Neural progenitor cell (in vitro differentiated cells): Measurements from ENCODE around the gene PCDHGB6. TPM values are rescaled to one million over a fixed set of nuclear protein-coding genes. Genes with fewer than 3 reads are reported as not detected.

Experiments
- DNase-seq: peaks from one replicate; pipeline ENCODE4 v3.0.0-alpha.2; 2016; ENCODE audit warnings: low spot score
- H2AFZ ChIP-seq: fragments of 200-600 bp; sonication (generic); replicated peaks from 2 replicates; pipeline ENCODE4 v1.6.1; 2016; ENCODE audit warnings: antibody characterized with exemption
- H3F3A ChIP-seq: fragments of 200-600 bp; sonication (generic); 2 replicates; pipeline ENCODE4 v1.6.1; 2016; ENCODE audit warnings: antibody characterized with exemption, low read depth
- H3K27ac ChIP-seq: fragments of 200-600 bp; sonication (generic); 2 replicates; pipeline ENCODE4 v1.5.1; 2016; ENCODE audit warnings: mild to moderate bottlenecking
- H3K27me3 ChIP-seq: fragments of 200-600 bp; sonication (generic); 2 replicates; pipeline ENCODE4 v1.6.1; 2016; ENCODE audit warnings: mild to moderate bottlenecking, moderate library complexity
- H3K36me3 ChIP-seq: fragments of 200-600 bp; sonication (generic); 2 replicates; pipeline ENCODE4 v1.5.1; 2016
- H3K4me1 ChIP-seq: fragments of 200-600 bp; sonication (generic); 2 replicates; pipeline ENCODE4 v1.6.1; 2016; ENCODE audit warnings: mixed run types
- H3K4me2 ChIP-seq: fragments of 200-600 bp; sonication (generic); 2 replicates; pipeline ENCODE4 v1.6.1; 2016
- H3K4me3 ChIP-seq: fragments of 200-600 bp; sonication (generic); 2 replicates; pipeline ENCODE4 v1.5.1; 2016
- H3K79me2 ChIP-seq: fragments of 200-600 bp; sonication (generic); 2 replicates; pipeline ENCODE4 v1.6.1; 2016; ENCODE audit warnings: low read depth
- H3K9ac ChIP-seq: fragments of 200-600 bp; sonication (generic); 2 replicates; pipeline ENCODE4 v1.6.1; 2016
- H3K9me3 ChIP-seq: fragments of 200-600 bp; sonication (generic); 2 replicates; pipeline ENCODE4 v1.5.1; 2016; ENCODE audit warnings: low read depth
- H4K20me1 ChIP-seq: fragments of 200-600 bp; sonication (generic); 2 replicates; pipeline ENCODE4 v1.6.1; 2016; ENCODE audit warnings: low read depth
- H3K27ac Mint-ChIP-seq: 3 replicates; pipeline ENCODE4 v1.8.0; 2021; ENCODE audit warnings: mixed read lengths
- H3K27me3 Mint-ChIP-seq: 2 replicates; pipeline ENCODE4 v1.8.0; 2022; ENCODE audit warnings: low read depth, mild to moderate bottlenecking, inconsistent platforms, moderate library complexity, mixed read lengths; ENCODE audit not compliant: insufficient read depth
- H3K36me3 Mint-ChIP-seq: 3 replicates; pipeline ENCODE4 v1.8.0; 2021; ENCODE audit warnings: mixed read lengths
- H3K4me1 Mint-ChIP-seq: 3 replicates; pipeline ENCODE4 v1.8.0; 2021; ENCODE audit warnings: mixed read lengths
- H3K4me3 Mint-ChIP-seq: 3 replicates; pipeline ENCODE4 v1.8.0; 2021; ENCODE audit warnings: mild to moderate bottlenecking, moderate library complexity, mixed read lengths
- H3K9me3 Mint-ChIP-seq: 3 replicates; pipeline ENCODE4 v1.8.0; 2020; ENCODE audit warnings: mixed read lengths
- CTCF ChIP-seq: fragments of 200-600 bp; sonication (generic); IDR thresholded peaks from 2 replicates; pipeline ENCODE4 v1.5.1; 2017; ENCODE audit warnings: antibody characterized with exemption, mild to moderate bottlenecking
- EZH2 ChIP-seq: fragments of 200-600 bp; sonication (generic); IDR thresholded peaks from 2 replicates; pipeline ENCODE4 v1.6.1; 2017; ENCODE audit warnings: antibody characterized with exemption, mild to moderate bottlenecking, moderate library complexity
- EZH2phosphoT487 ChIP-seq: fragments of 200-600 bp; sonication (generic); IDR thresholded peaks from 2 replicates; pipeline ENCODE4 v1.6.1; 2017; ENCODE audit warnings: antibody characterized with exemption
- total RNA-seq: library from RNA; depleted of rRNA; stranded (reverse); fragments of >200 nt; gene quantifications from 2 replicates; pipeline ENCODE4 v1.2.3, GENCODE V29; 2015; ENCODE audit warnings: low replicate concordance

The PCDHGB6 gene
- total RNA-seq, 1 donor from 2014 or later = 13.2 TPM

- TF ChIP-seq EZH2 (no peak), CTCF (no peak), EZH2phosphoT487 (no peak)
- no peak for DNase-seq
- H3K36me3 Mint-ChIP-seq = peaks cover 50% of the 10 kb centered on the region
- Histone ChIP-seq H4K20me1 (no peaks in the 10 kb centered on the region), H3K9ac (no peak overlapping the region), H2AFZ (no peak overlapping the region), H3K4me3 (no peak overlapping the region), H3K4me1 (no peaks in the 10 kb centered on the region), H3K36me3 (no peaks in the 10 kb centered on the region), H3K79me2 (no peaks in the 10 kb centered on the region), H3K27me3 (no peaks in the 10 kb centered on the region), H3K9me3 (no peaks in the 10 kb centered on the region), H3K27ac (no peak overlapping the region), H3F3A (no peaks in the 10 kb centered on the region), H3K4me2 (no peak overlapping the region)
- no peak overlapping the region for H3K27ac Mint-ChIP-seq
- H3K4me1 Mint-ChIP-seq = no peaks in the 10 kb centered on the region
- no peak overlapping the region for H3K4me3 Mint-ChIP-seq
- peaks cover 74% of the 10 kb centered on the region for H3K9me3 Mint-ChIP-seq
- peaks cover 2% of the 10 kb centered on the region for H3K27me3 Mint-ChIP-seq
Measured at GRCh38 chr5:141440341-141440740, 32.5 kb downstream of the PCDHGB6 start.

GRCh38 chr5:141441571-141442170 is 33.9 kb downstream of the PCDHGB6 start:
- Histone ChIP-seq H3K27ac (no peak overlapping the region), H3K4me2 (no peak overlapping the region), H3K4me3 (no peak overlapping the region), H2AFZ (no peak overlapping the region), H4K20me1 (no peaks in the 10 kb centered on the region), H3K9me3 (no peaks in the 10 kb centered on the region), H3K27me3 (no peaks in the 10 kb centered on the region), H3F3A (no peaks in the 10 kb centered on the region), H3K36me3 (no peaks in the 10 kb centered on the region), H3K4me1 (no peaks in the 10 kb centered on the region), H3K79me2 (no peaks in the 10 kb centered on the region), H3K9ac (no peak overlapping the region)
- no peak overlapping the region for H3K27ac Mint-ChIP-seq
- no peak overlapping the region for H3K4me3 Mint-ChIP-seq
- peaks cover 75% of the 10 kb centered on the region for H3K9me3 Mint-ChIP-seq
- H3K27me3 Mint-ChIP-seq = peaks cover 2% of the 10 kb centered on the region
- TF ChIP-seq EZH2 (no peak), CTCF (no peak), EZH2phosphoT487 (no peak)
- H3K36me3 Mint-ChIP-seq = peaks cover 54% of the 10 kb centered on the region
- H3K4me1 Mint-ChIP-seq = no peaks in the 10 kb centered on the region
- DNase-seq = no peak

Other genes with a start within 250 kb of the PCDHGB6 start
- 0.21 and 0.90 TPM in 2 replicates for gene PCDHB7, start 235.4 kb upstream of the PCDHGB6 start, total RNA-seq
- 0.31 TPM in 1 of 2 replicates, not detected in the other for gene PCDHB8, start 230.2 kb upstream of the PCDHGB6 start, total RNA-seq
- gene PCDHB16, start 225.6 kb upstream of the PCDHGB6 start, total RNA-seq = 4.0 and 4.5 TPM in 2 replicates
- 3.1 and 4.6 TPM in 2 replicates for gene PCDHB9, start 220.9 kb upstream of the PCDHGB6 start, total RNA-seq
- gene PCDHB10, start 215.7 kb upstream of the PCDHGB6 start, total RNA-seq = 9.3 and 10.4 TPM in 2 replicates
- 3.8 and 4.0 TPM in 2 replicates for gene PCDHB11, start 208.4 kb upstream of the PCDHGB6 start, total RNA-seq
- gene PCDHB12, start 199.3 kb upstream of the PCDHGB6 start, total RNA-seq = 3.0 and 3.8 TPM in 2 replicates
- 2.4 and 3.0 TPM in 2 replicates for gene PCDHB13, start 194.1 kb upstream of the PCDHGB6 start, total RNA-seq
- 7.2 and 7.4 TPM in 2 replicates for gene PCDHB14, start 184.7 kb upstream of the PCDHGB6 start, total RNA-seq
- 7.8 and 9.4 TPM in 2 replicates for gene PCDHB15, start 162.6 kb upstream of the PCDHGB6 start, total RNA-seq
- gene SLC25A2, start 104.0 kb upstream of the PCDHGB6 start, total RNA-seq = 0.22 and 0.96 TPM in 2 replicates
- gene TAF7, start 87.2 kb upstream of the PCDHGB6 start, total RNA-seq = 121 and 157 TPM in 2 replicates
- gene PCDHGA1, start 77.5 kb upstream of the PCDHGB6 start, total RNA-seq = 1.0 and 1.5 TPM in 2 replicates
- 0.37 and 0.71 TPM in 2 replicates for gene PCDHGA2, start 69.3 kb upstream of the PCDHGB6 start, total RNA-seq
- 0.34 and 0.54 TPM in 2 replicates for gene PCDHGA3, start 64.2 kb upstream of the PCDHGB6 start, total RNA-seq
- 3.6 and 4.3 TPM in 2 replicates for gene PCDHGB1, start 57.9 kb upstream of the PCDHGB6 start, total RNA-seq
- 2.3 and 2.4 TPM in 2 replicates for gene PCDHGA4, start 53.0 kb upstream of the PCDHGB6 start, total RNA-seq
- gene PCDHGB2, start 48.0 kb upstream of the PCDHGB6 start, total RNA-seq = 2.1 and 2.2 TPM in 2 replicates
- 0.71 and 1.3 TPM in 2 replicates for gene PCDHGA5, start 43.9 kb upstream of the PCDHGB6 start, total RNA-seq
- gene PCDHGB3, start 37.8 kb upstream of the PCDHGB6 start, total RNA-seq = 0.74 and 0.95 TPM in 2 replicates
- gene PCDHGA6, start 34.1 kb upstream of the PCDHGB6 start, total RNA-seq = 0.77 and 1.4 TPM in 2 replicates
- gene PCDHGA7, start 25.3 kb upstream of the PCDHGB6 start, total RNA-seq = 0.81 and 1.1 TPM in 2 replicates
- 10.4 and 14.9 TPM in 2 replicates for gene PCDHGB4, start 20.3 kb upstream of the PCDHGB6 start, total RNA-seq
- 2.3 and 3.3 TPM in 2 replicates for gene PCDHGA8, start 15.4 kb upstream of the PCDHGB6 start, total RNA-seq
- 2.0 and 3.7 TPM in 2 replicates for gene PCDHGB5, start 10.1 kb upstream of the PCDHGB6 start, total RNA-seq
- 0.97 and 2.2 TPM in 2 replicates for gene PCDHGA9, start 5.2 kb upstream of the PCDHGB6 start, total RNA-seq
- 4.2 and 4.7 TPM in 2 replicates for gene PCDHGA10, start 5.0 kb downstream of the PCDHGB6 start, total RNA-seq
- gene PCDHGB7, start 9.7 kb downstream of the PCDHGB6 start, total RNA-seq = 21.1 and 23.9 TPM in 2 replicates
- gene PCDHGA11, start 13.0 kb downstream of the PCDHGB6 start, total RNA-seq = 9.5 and 13.3 TPM in 2 replicates
- gene PCDHGA12, start 22.5 kb downstream of the PCDHGB6 start, total RNA-seq = 0.79 and 2.2 TPM in 2 replicates
- 14.7 and 17.2 TPM in 2 replicates for gene PCDHGC3, start 67.9 kb downstream of the PCDHGB6 start, total RNA-seq
- 5.0 and 10.4 TPM in 2 replicates for gene PCDHGC4, start 77.0 kb downstream of the PCDHGB6 start, total RNA-seq
- 0.43 and 1.3 TPM in 2 replicates for gene PCDHGC5, start 81.1 kb downstream of the PCDHGB6 start, total RNA-seq
- gene DIAPH1, start 211.0 kb downstream of the PCDHGB6 start, total RNA-seq = 20.4 and 30.8 TPM in 2 replicates
- gene HDAC3, start 228.8 kb downstream of the PCDHGB6 start, total RNA-seq = 57.3 and 83.2 TPM in 2 replicates
- 0.30 and 3.9 TPM in 2 replicates for gene RELL2, start 229.0 kb downstream of the PCDHGB6 start, total RNA-seq
- gene FCHSD1, start 243.4 kb downstream of the PCDHGB6 start, total RNA-seq = 8.7 and 17.6 TPM in 2 replicates